PFSK-1 (cell line): Measurements from ENCODE around the gene SLMAP.

Source experiments
- FOXP2 ChIP-seq: optimal IDR thresholded peaks from 2 replicates; pipeline ENCODE3; 2011; ENCODE audit warnings: borderline replicate concordance, control low read depth, inconsistent platforms; ENCODE audit not compliant: insufficient read depth; ENCODE audit errors: extremely low read length, extremely low read depth
- POLR2AphosphoS5 ChIP-seq: IDR thresholded peaks from 2 replicates; pipeline ENCODE4 v1.6.1; 2012; ENCODE audit warnings: low read depth, mild to moderate bottlenecking, control low read depth, low read length, moderate library complexity
- REST ChIP-seq, 2 experiments: IDR thresholded peaks; 2 replicates each; pipeline versions ENCODE4 v1.6.1 to v1.8.0; 2011 to 2012; ENCODE audit warnings: low read depth in 2 of 2, low read length in 2 of 2, control low read depth in 1 of 2, inconsistent platforms in 1 of 2, mild to moderate bottlenecking in 1 of 2, moderate library complexity in 1 of 2; ENCODE audit not compliant: insufficient read depth in 1 of 2
- SIN3A ChIP-seq: IDR thresholded peaks from 2 replicates; pipeline ENCODE4 v1.6.1; 2012; ENCODE audit warnings: mild to moderate bottlenecking, low read length, moderate library complexity, borderline replicate concordance; ENCODE audit not compliant: insufficient read depth
- TAF1 ChIP-seq: IDR thresholded peaks from 2 replicates; pipeline ENCODE4 v1.6.1; 2012; ENCODE audit warnings: low read length, control low read depth, borderline replicate concordance; ENCODE audit not compliant: insufficient read depth

The SLMAP gene

GRCh38 chr3:57917601-57918000 is 161.5 kb downstream of the SLMAP start:
- TF ChIP-seq TAF1, result no peak
- TF ChIP-seq FOXP2, result no peak
- no peak for TF ChIP-seq SIN3A
- TF ChIP-seq REST (IDR thresholded peaks at IDR 0.05; ENCODE audit: insufficient read depth in 1 of 2, low read depth in 2 of 2, low read length in 2 of 2), result no peak
- no peak for TF ChIP-seq POLR2AphosphoS5

- TF ChIP-seq TAF1 (no peak), FOXP2 (no peak), REST (IDR thresholded peaks at IDR 0.05; ENCODE audit: insufficient read depth in 1 of 2, low read depth in 2 of 2, low read length in 2 of 2) (no peak), SIN3A (no peak), POLR2AphosphoS5 (no peak)
Measured at GRCh38 chr3:57918123-57918837, 162.2 kb downstream of the SLMAP start.

- TF ChIP-seq REST (IDR thresholded peaks at IDR 0.05; ENCODE audit: insufficient read depth in 1 of 2, low read depth in 2 of 2, low read length in 2 of 2), result no peak
- TF ChIP-seq FOXP2, result no peak
- no peak for TF ChIP-seq SIN3A
- TF ChIP-seq TAF1, result no peak
Measured at GRCh38 chr3:57919987-57920386, 163.9 kb downstream of the SLMAP start.

GRCh38 chr3:57923101-57923500 is 167.0 kb downstream of the SLMAP start:
- TF ChIP-seq REST (IDR thresholded peaks at IDR 0.05; ENCODE audit: insufficient read depth in 1 of 2, low read depth in 2 of 2, low read length in 2 of 2) (no peak), SIN3A (no peak)

- no peak for TF ChIP-seq TAF1
Measured at GRCh38 chr3:57923752-57924151, 167.6 kb downstream of the SLMAP start.
